ENCODE measurements around the gene F2RL3.

F2RL3 gene

DNA sequence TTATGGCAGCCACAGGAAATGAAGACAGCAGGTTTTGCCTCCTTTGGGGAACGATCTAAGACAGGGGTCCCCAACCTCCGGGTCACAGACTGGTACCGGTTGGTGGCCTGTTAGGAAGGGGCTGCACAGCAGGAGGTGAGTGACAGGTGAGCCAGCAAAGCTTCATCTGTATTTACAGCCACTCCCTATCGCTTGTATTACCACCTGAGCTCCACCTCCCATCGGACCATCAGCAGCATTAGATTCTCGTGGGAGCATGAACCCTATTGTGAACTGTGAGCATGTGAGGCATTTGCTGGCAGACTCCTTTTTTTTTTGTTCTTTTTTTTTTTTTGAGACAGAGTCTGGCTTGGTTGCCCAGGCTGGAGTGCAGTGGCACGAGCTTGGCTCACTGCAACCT, 22.2 kb downstream of the F2RL3 start:
- ChIA-PET CTCF (no interaction called here), POLR2A (no interaction called here)
- H3K4me3 ChIP-seq (ENCODE audit: low read depth, low read length): no peak overlapping the region
- TF ChIP-seq, protein P1, sequence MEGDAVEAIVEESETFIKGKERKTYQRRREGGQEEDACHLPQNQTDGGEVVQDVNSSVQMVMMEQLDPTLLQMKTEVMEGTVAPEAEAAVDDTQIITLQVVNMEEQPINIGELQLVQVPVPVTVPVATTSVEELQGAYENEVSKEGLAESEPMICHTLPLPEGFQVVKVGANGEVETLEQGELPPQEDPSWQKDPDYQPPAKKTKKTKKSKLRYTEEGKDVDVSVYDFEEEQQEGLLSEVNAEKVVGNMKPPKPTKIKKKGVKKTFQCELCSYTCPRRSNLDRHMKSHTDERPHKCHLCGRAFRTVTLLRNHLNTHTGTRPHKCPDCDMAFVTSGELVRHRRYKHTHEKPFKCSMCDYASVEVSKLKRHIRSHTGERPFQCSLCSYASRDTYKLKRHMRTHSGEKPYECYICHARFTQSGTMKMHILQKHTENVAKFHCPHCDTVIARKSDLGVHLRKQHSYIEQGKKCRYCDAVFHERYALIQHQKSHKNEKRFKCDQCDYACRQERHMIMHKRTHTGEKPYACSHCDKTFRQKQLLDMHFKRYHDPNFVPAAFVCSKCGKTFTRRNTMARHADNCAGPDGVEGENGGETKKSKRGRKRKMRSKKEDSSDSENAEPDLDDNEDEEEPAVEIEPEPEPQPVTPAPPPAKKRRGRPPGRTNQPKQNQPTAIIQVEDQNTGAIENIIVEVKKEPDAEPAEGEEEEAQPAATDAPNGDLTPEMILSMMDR (IDR thresholded peaks at IDR 0.05; ENCODE audit: insufficient read depth, low read length, missing control alignments): no peak
- DNase-seq (ENCODE audit: low read depth, low spot score): no peak

GRCh38 chr19:16912780-16913179, 24.0 kb downstream of the F2RL3 start:
- TF ChIP-seq, protein P1 (IDR thresholded peaks at IDR 0.05; ENCODE audit: insufficient read depth, low read length, missing control alignments): no peak
- DNase-seq (ENCODE audit: low read depth, low spot score): no peak
- POLR2A ChIA-PET: no interaction called here
- H3K4me3 ChIP-seq (ENCODE audit: low read depth, low read length): no peak overlapping the region
- CTCF ChIA-PET: no interaction called here

DNA sequence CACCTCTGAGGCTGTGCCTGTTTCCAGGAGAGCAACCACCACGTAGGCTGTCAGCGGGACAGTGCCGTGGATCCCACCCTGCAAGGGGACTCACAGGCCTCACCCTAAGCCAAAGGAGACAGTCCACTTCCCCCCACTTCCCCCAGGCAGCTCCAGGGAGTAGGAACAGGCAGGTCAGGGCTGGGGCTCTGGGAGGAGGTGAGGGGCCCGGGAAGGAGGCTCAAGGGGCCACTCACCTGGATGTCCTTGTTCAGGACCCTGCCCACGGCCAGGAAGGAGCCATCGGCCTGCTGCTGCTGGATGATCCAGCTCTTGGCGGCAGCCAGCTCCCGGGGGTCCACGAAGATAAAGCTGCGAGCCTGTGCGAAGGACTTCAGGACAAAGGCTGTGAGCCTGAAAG, 25.6 kb downstream of the F2RL3 start:
- ChIA-PET CTCF (no interaction called here), POLR2A (no interaction called here)

DNA sequence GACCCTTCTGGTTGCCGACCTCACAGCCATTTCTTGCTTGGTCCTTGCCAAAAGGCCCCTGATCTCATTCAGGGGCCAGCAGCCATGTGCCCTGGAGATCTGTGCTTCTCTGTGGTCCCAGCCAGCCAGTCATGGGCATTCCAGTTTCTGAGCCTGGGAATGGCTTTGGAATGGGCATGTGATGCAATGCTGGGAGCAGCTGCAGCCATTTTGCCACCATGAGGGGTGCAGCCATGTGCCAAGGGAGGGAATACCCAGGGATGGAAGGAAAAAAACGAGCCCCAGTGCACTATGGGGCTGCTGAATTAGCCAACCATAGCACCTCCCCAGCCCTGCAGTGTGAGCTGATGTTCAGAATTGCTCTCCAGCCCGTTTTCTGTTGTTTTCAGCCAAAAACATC, 26.3 kb downstream of the F2RL3 start:
- ChIA-PET POLR2A (no interaction called here), CTCF (no interaction called here)
- no peak overlapping the region for H3K4me3 ChIP-seq (ENCODE audit: low read depth, low read length)
- no peak for DNase-seq (ENCODE audit: low read depth, low spot score)
- TF ChIP-seq, protein P1 (IDR thresholded peaks at IDR 0.05; ENCODE audit: insufficient read depth, low read length, missing control alignments): no peak

More for the DNA sequence above, 25.6 kb downstream of the F2RL3 start:
- DNase-seq (ENCODE audit: low read depth, low spot score): no peak
- TF ChIP-seq, protein P1 (IDR thresholded peaks at IDR 0.05; ENCODE audit: insufficient read depth, low read length, missing control alignments): no peak
- H3K4me3 ChIP-seq (ENCODE audit: low read depth, low read length): no peak overlapping the region

DNA sequence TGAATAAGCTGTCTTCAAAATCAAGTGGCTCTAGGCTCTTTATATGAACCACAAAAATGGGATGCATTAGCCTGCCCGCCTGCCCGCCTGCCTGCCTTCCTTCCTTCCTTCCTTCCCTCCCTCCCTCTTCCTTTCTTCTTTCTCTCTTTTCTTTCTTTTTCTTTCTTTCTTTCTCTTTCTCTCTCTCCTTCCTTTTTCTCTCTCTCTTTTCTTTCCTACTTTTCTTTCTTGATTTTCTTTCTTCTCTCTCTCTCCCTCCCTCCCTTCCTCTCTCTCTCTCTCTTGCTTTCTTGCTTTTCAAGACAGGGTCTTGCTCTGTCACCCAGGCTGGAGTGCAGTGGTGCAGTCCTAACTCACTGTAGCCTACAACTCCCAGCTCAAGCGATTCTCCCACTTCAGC, 26.9 kb downstream of the F2RL3 start:
- DNase-seq (ENCODE audit: low read depth, low spot score): no peak
- ChIA-PET POLR2A (no interaction called here), CTCF (no interaction called here)
- H3K4me3 ChIP-seq (ENCODE audit: low read depth, low read length): no peak overlapping the region
- TF ChIP-seq, protein P1 (IDR thresholded peaks at IDR 0.05; ENCODE audit: insufficient read depth, low read length, missing control alignments): no peak

DNA sequence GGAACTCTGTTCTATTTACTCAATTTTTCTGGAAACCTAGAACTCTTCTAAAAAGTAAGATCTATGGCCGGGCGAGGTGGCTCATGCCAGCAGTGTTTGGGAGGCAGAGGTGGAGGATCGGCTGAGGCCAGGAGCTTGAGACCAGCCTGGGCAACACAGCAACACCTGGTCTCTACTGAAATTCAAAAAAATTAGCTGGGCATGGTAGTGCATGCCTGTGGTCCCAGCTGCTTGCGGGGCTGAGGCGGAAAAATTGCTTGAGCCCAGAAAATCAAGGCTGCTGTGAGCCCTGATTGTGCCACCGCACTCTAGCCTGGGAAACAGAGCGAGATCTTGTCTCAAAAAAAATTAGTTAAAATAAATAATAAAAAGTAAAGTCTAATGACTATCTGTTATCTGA, 28.6 kb downstream of the F2RL3 start:
- no peak overlapping the region for H3K4me3 ChIP-seq (ENCODE audit: low read depth, low read length)
- ChIA-PET CTCF (no interaction called here), POLR2A (no interaction called here)
- TF ChIP-seq, protein P1 (IDR thresholded peaks at IDR 0.05; ENCODE audit: insufficient read depth, low read length, missing control alignments): no peak
- DNase-seq (ENCODE audit: low read depth, low spot score): no peak
